Endothelial cell of umbilical vein (primary cell): ENCODE results near the gene SLC9A9. TPM values are rescaled to one million over a fixed set of nuclear protein-coding genes. Genes with fewer than 3 reads are reported as not detected.
A peak's percentile ranks its signal among the peaks of the same experiment; 100 is the strongest.

Source experiments
- BruUV-seq: library from RNA; stranded (reverse); fragments of 400-500 nt; replicated peaks from 2 replicates; lab custom pipeline; 2021; lab: Mats Ljungman, UMichigan
- CTCF ChIA-PET: fragments of 300-600, 350-600 bp; sonication (Branson Sonifier 250); formaldehyde crosslinking; loops from one replicate; lab custom pipeline; 2021; ENCODE audit warnings: antibody characterized with exemption, inconsistent platforms; lab: Charles Lee
- POLR2A ChIA-PET: fragments of 300-600, 350-600 bp; sonication (Branson Sonifier 250); formaldehyde crosslinking; loops from one replicate; lab custom pipeline; 2021; ENCODE audit warnings: antibody characterized with exemption, inconsistent platforms; lab: Charles Lee
- DNase-seq: peaks from one replicate; pipeline ENCODE4 v3.0.0-alpha.2; 2011; ENCODE audit warnings: low read depth, low spot score
- FAIRE-seq: peaks from 2 replicates; lab custom pipeline; 2011; peaks lifted over from hg19 to GRCh38; lab: Jason Lieb, UNC
- H2AFZ ChIP-seq: 2 replicates; pipeline ENCODE4 v1.6.0; 2012; ENCODE audit warnings: low read depth, low read length, control low read depth, inconsistent platforms
- H3K27ac ChIP-seq: 2 replicates; pipeline ENCODE4 v1.5.1; 2011; ENCODE audit warnings: low read depth, mild to moderate bottlenecking, control low read depth, low read length, moderate library complexity; ENCODE audit not compliant: insufficient read depth
- H3K27me3 ChIP-seq, 2 experiments: 2 replicates each; pipeline versions ENCODE4 v1.6.0 to v1.6.1; 2011; ENCODE audit warnings: low read length in 2 of 2, mixed read lengths in 1 of 2; ENCODE audit not compliant: control insufficient read depth in 2 of 2, insufficient read depth in 2 of 2
- H3K36me3 ChIP-seq, 2 experiments: 2 replicates in 1 of 2; 3 replicates in 1 of 2; pipeline ENCODE4 v1.5.1; 2011; ENCODE audit warnings: low read length in 2 of 2, mild to moderate bottlenecking in 1 of 2, moderate library complexity in 1 of 2; ENCODE audit not compliant: control insufficient read depth in 2 of 2, insufficient read depth in 2 of 2; ENCODE audit errors: extremely low read depth in 1 of 2
- H3K4me1 ChIP-seq: 3 replicates; pipeline ENCODE4 v1.5.1; 2011; ENCODE audit warnings: mild to moderate bottlenecking, low read length; ENCODE audit not compliant: control insufficient read depth, insufficient read depth; ENCODE audit errors: extremely low read depth
- H3K4me2 ChIP-seq: 2 replicates; pipeline ENCODE4 v1.6.1; 2011; ENCODE audit warnings: low read length, control low read depth, mixed read lengths; ENCODE audit not compliant: insufficient read depth
- H3K4me3 ChIP-seq, 3 experiments: fragments of 200-600 bp in 1 of 3; sonication (generic), shearing (Covaris generic) in 1 of 3; replicated peaks in 1 of 3; 2 replicates each; pipeline ENCODE4 v1.5.1; 2011 to 2016; ENCODE audit warnings: control low read depth in 3 of 3, low read length in 3 of 3, mild to moderate bottlenecking in 2 of 3, inconsistent platforms in 1 of 3, low read depth in 1 of 3, moderate library complexity in 1 of 3; ENCODE audit not compliant: insufficient read depth in 1 of 3
- H3K79me2 ChIP-seq: 2 replicates; pipeline ENCODE4 v1.6.0; 2012; ENCODE audit warnings: low read length, inconsistent platforms; ENCODE audit not compliant: control insufficient read depth, insufficient read depth
- H3K9ac ChIP-seq: replicated peaks from 2 replicates; pipeline ENCODE3; 2011; ENCODE audit warnings: low read length, control low read depth; ENCODE audit not compliant: insufficient read depth; ENCODE audit errors: extremely low read depth
- H3K9me1 ChIP-seq: replicated peaks from 3 replicates; pipeline ENCODE4 v1.6.0; 2011; ENCODE audit warnings: mild to moderate bottlenecking, low read length; ENCODE audit not compliant: control insufficient read depth, insufficient read depth; ENCODE audit errors: extremely low read depth
- H3K9me3 ChIP-seq: replicated peaks from 2 replicates; pipeline ENCODE4 v1.5.1; 2012; ENCODE audit warnings: low read length, inconsistent platforms; ENCODE audit not compliant: control insufficient read depth, insufficient read depth
- H4K20me1 ChIP-seq: replicated peaks from 2 replicates; pipeline ENCODE3; 2011; ENCODE audit warnings: mild to moderate bottlenecking, low read length; ENCODE audit not compliant: control insufficient read depth, insufficient read depth; ENCODE audit errors: extremely low read depth
- EZH2 ChIP-seq: IDR thresholded peaks from 2 replicates; pipeline ENCODE4 v1.6.1; 2012; ENCODE audit warnings: borderline replicate concordance, low read depth, mild to moderate bottlenecking, moderate library complexity, low read length, inconsistent platforms; ENCODE audit not compliant: severe bottlenecking
- GATA2 ChIP-seq: IDR thresholded peaks from 2 replicates; pipeline ENCODE4 v1.7.0; 2011; ENCODE audit warnings: low read depth, mild to moderate bottlenecking, moderate library complexity, mixed read lengths, low read length; ENCODE audit not compliant: insufficient read length, insufficient read depth
- JUN ChIP-seq: IDR thresholded peaks from 2 replicates; pipeline ENCODE4 v1.6.1; 2011; ENCODE audit warnings: borderline replicate concordance, low read depth; ENCODE audit not compliant: insufficient read length, insufficient read depth
- MYC ChIP-seq: IDR thresholded peaks from one replicate; pipeline ENCODE4 v1.6.1; 2011; ENCODE audit warnings: mild to moderate bottlenecking, low read depth, low read length
- POLR2A ChIP-seq: IDR thresholded peaks from 2 replicates; pipeline ENCODE4 v1.6.1; 2012; ENCODE audit warnings: low read depth, mild to moderate bottlenecking, control low read depth, low read length
- POLR2AphosphoS5 ChIP-seq: IDR thresholded peaks from 2 replicates; pipeline ENCODE4 v1.6.1; 2012; ENCODE audit warnings: low read depth, mild to moderate bottlenecking, control low read depth, low read length, moderate library complexity; ENCODE audit not compliant: insufficient read depth
- dilution Hi-C: fragments of 300-500 bp; cut with MboI; formaldehyde crosslinking; loops from one replicate; pipeline ENCODE4 v1.15.0; 2019; ENCODE audit warnings: low sequenced_read_pairs; ENCODE audit not compliant: extremely low pct_ligation_motif_present
- intact Hi-C: fragments of 100-400 bp; cut with micrococcal nuclease; formaldehyde crosslinking; loops from one replicate; pipeline ENCODE4 v1.10.0; 2022
- polyA plus RNA-seq, 4 experiments: library from polyadenylated mRNA; depleted of rRNA in 3 of 4; stranded (reverse) in 3 of 4; unstranded in 1 of 4; fragments of >200 nt; gene quantifications; 2 replicates each; pipeline versions ENCODE4 v1.2.1 to v1.2.3, GENCODE V29; 2011 to 2012; ENCODE audit warnings: missing spikeins in 1 of 4
- total RNA-seq: library from RNA; stranded (reverse); gene quantifications from 2 replicates; pipeline ENCODE4 v1.2.3, GENCODE V29; 2021
- TF ChIP-seq, protein P1 (sequence below): IDR thresholded peaks from 2 replicates; pipeline ENCODE4 v1.6.1; 2011; ENCODE audit not compliant: insufficient read depth, insufficient read length
- TF ChIP-seq, protein P2 (sequence below), 2 donors: IDR thresholded peaks; 1 replicate in 1 of 2; 2 replicates in 1 of 2; pipeline ENCODE4 v1.5.1; 2011; ENCODE audit warnings: low read length in 2 of 2, mild to moderate bottlenecking in 2 of 2, moderate library complexity in 2 of 2, control low read depth in 1 of 2, inconsistent platforms in 1 of 2, low read depth in 1 of 2; ENCODE audit not compliant: insufficient read depth in 1 of 2; ENCODE audit errors: extremely low read depth in 1 of 2

Gene SLC9A9
- total and polyA plus RNA-seq, 2 donors (not counting 3 experiments of a cell fraction or from before 2014, with no cell fraction given), result 1.5 to 1.8 TPM

DNA sequence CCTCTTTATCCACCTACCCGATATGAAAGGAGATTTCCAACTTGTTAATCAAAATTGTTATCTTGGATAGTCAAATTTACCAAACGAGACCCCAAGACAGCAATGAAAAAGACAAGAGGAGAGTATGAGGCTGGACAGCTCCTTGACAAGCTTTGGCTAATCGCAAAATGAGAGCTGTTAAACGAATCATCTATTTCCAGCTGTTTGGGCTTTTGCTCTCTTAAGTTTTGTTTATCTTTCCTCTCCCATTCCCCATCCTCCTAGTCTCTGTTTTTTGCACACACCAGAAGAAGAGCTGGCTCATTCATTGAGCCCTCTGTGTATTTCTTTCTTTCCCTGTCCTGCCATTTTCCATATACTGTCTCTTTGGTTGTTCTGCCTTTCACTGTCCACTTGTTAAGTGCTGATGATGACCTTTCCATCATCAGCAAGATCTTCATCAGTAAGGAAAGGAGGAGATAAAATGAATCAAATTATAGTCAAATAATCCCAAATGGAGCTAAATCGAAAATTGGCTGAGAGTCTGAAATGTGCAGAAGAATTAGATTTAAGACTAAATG, 161.6 kb downstream of the SLC9A9 start:
- no peaks in the 10 kb centered on the region for H3K9me3 ChIP-seq
- no peak overlapping the region for H3K9ac ChIP-seq
- POLR2A ChIA-PET, result no interaction called here
- no peak overlapping the region for H3K27ac ChIP-seq
- DNase-seq, result no peak
- peaks cover 0 to 2% of the 10 kb centered on the region in 2 experiments for H3K27me3 ChIP-seq
- FAIRE-seq, result peak; percentile 28
- H3K4me1 ChIP-seq, result no peaks in the 10 kb centered on the region
- CTCF ChIA-PET, result interaction anchor here (1.2 to 3.0 kb wide), 2 partner anchors 12 kb away, joined by 3 to 37 read pairs; no protein-coding TSS in a partner anchor
- no peaks in the 10 kb centered on the region for H3K36me3 ChIP-seq
- H3K4me2 ChIP-seq, result no peak overlapping the region
- dilution Hi-C loops, result no loop called here
- intact Hi-C loops, result no loop called here
- no peaks in the 10 kb centered on the region for H4K20me1 ChIP-seq
- TF ChIP-seq MYC (no peak), JUN (no peak), POLR2AphosphoS5 (no peak), GATA2 (no peak), POLR2A (no peak), EZH2 (no peak)
- TF ChIP-seq, protein P1, sequence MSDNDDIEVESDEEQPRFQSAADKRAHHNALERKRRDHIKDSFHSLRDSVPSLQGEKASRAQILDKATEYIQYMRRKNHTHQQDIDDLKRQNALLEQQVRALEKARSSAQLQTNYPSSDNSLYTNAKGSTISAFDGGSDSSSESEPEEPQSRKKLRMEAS, result no peak
- TF ChIP-seq, protein P2, sequence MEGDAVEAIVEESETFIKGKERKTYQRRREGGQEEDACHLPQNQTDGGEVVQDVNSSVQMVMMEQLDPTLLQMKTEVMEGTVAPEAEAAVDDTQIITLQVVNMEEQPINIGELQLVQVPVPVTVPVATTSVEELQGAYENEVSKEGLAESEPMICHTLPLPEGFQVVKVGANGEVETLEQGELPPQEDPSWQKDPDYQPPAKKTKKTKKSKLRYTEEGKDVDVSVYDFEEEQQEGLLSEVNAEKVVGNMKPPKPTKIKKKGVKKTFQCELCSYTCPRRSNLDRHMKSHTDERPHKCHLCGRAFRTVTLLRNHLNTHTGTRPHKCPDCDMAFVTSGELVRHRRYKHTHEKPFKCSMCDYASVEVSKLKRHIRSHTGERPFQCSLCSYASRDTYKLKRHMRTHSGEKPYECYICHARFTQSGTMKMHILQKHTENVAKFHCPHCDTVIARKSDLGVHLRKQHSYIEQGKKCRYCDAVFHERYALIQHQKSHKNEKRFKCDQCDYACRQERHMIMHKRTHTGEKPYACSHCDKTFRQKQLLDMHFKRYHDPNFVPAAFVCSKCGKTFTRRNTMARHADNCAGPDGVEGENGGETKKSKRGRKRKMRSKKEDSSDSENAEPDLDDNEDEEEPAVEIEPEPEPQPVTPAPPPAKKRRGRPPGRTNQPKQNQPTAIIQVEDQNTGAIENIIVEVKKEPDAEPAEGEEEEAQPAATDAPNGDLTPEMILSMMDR (IDR thresholded peaks at IDR 0.05; ENCODE audit: extremely low read depth in 1 of 2, insufficient read depth in 1 of 2, low read depth in 1 of 2, low read length in 2 of 2), result no peak
- no peak overlapping the region for H2AFZ ChIP-seq
- BruUV-seq, result no TSS peak
- no peaks in the 10 kb centered on the region for H3K9me1 ChIP-seq
- H3K4me3 ChIP-seq, result no peak overlapping the region
- no peaks in the 10 kb centered on the region for H3K79me2 ChIP-seq
